ENCODE results near the gene TOPBP1. TPM values are rescaled to one million over a fixed set of nuclear protein-coding genes. Genes with fewer than 3 reads are reported as not detected.

Gene TOPBP1
- total and polyA plus RNA-seq, 9 of the 15 experiments (the other 6 are each of a cell fraction or from before 2014, with no cell fraction given): 16.6 to 77.6 (median 58.2) TPM

DNA sequence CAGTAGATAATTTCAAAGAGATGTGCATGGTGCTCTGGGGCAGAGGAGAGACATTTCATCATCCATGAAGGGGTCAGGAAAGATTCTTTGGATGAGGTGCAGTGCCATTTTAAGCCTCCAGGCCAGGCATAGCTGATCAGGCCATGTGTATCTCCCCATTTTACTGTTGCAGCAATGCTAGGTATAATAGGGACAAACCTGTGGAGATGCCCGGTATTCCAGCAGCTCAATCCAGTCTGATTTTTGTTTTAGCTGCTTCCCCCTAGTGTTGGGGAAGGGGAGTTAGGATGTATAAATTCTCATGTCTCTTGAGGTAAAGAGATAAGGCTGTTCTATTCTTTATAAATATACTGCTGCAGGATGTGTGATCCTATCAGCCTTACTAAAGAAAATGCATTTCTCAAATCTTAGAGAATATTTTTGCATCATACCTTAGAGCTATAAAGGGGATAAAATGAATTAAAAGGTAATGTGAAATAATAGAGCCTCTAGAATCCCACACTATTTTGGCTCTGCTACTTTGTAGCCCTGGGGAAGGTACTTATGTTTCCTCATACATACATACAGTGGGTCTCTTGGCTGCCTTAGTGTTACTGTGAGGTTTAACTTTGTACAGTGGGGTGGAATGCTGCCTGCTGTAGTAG is 83.1 kb downstream of the TOPBP1 start (continued):
- TF ChIP-seq RAD21 (CRISPR knock-in tag; conservative IDR thresholded peaks at IDR 0.05 in 1 of 2, IDR thresholded peaks at IDR 0.05 in 1 of 2) (peak in 1 of 2 experiments; percentile 41; a peak in 1 of 4 replicates), CEBPG (CRISPR knock-in tag; IDR thresholded peaks at IDR 0.05) (peak; percentile 27; the same call in 1 of the 2 replicates), CEBPG (tag; conservative IDR thresholded peaks at IDR 0.05 in 1 of 2, IDR thresholded peaks at IDR 0.05 in 1 of 2) (no peak)
- TF ChIP-seq, protein P1, sequence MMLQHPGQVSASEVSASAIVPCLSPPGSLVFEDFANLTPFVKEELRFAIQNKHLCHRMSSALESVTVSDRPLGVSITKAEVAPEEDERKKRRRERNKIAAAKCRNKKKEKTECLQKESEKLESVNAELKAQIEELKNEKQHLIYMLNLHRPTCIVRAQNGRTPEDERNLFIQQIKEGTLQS (IDR thresholded peaks at IDR 0.05): peak; percentile 42; the same call in 1 of the 2 replicates
- TF ChIP-seq, protein P1 (CRISPR knock-in tag; conservative IDR thresholded peaks at IDR 0.05): no peak
- TF ChIP-seq, protein P2, sequence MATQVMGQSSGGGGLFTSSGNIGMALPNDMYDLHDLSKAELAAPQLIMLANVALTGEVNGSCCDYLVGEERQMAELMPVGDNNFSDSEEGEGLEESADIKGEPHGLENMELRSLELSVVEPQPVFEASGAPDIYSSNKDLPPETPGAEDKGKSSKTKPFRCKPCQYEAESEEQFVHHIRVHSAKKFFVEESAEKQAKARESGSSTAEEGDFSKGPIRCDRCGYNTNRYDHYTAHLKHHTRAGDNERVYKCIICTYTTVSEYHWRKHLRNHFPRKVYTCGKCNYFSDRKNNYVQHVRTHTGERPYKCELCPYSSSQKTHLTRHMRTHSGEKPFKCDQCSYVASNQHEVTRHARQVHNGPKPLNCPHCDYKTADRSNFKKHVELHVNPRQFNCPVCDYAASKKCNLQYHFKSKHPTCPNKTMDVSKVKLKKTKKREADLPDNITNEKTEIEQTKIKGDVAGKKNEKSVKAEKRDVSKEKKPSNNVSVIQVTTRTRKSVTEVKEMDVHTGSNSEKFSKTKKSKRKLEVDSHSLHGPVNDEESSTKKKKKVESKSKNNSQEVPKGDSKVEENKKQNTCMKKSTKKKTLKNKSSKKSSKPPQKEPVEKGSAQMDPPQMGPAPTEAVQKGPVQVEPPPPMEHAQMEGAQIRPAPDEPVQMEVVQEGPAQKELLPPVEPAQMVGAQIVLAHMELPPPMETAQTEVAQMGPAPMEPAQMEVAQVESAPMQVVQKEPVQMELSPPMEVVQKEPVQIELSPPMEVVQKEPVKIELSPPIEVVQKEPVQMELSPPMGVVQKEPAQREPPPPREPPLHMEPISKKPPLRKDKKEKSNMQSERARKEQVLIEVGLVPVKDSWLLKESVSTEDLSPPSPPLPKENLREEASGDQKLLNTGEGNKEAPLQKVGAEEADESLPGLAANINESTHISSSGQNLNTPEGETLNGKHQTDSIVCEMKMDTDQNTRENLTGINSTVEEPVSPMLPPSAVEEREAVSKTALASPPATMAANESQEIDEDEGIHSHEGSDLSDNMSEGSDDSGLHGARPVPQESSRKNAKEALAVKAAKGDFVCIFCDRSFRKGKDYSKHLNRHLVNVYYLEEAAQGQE (IDR thresholded peaks at IDR 0.05; ENCODE audit: borderline replicate concordance): peak; percentile 18; the same call in 1 of the 2 replicates
- TF ChIP-seq, protein P2 (CRISPR knock-in tag; IDR thresholded peaks at IDR 0.05; ENCODE audit: low read depth): no peak
